ENCODE measurements around the gene LEMD3. TPM values are rescaled to one million over a fixed set of nuclear protein-coding genes. Genes with fewer than 3 reads are reported as not detected.

Gene LEMD3
- total RNA-seq, 6 donors from 2014 or later: 30.3 to 94.3 (median 49.3) TPM

DNA sequence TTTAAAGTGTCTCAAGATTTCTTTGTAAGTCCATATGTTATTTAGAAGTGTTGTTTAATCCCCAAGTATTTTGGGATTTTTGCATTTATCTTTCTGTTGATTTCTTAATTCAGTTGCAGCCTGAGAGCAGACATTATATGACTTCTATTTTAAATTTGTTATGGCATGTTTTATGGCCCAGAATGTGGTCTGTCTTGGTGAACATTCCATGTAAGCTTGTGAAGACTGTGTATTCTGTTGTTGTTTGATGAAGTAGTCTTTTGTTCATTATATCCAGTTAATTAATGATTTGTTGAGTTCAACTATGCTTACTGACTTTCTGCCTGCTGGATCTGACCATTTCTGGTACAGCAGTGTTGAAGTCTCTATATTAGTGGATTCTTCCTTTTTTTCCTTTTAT, 34.0 kb downstream of the LEMD3 start:
- H3K27me3 ChIP-seq: no peaks in the 10 kb centered on the region
- H3K4me1 ChIP-seq: peaks cover 0 to 5% (median 3%) of the 10 kb centered on the region in 4 donors
- H3K36me3 ChIP-seq: no peaks in the 10 kb centered on the region
- TF ChIP-seq POLR2AphosphoS5 (IDR thresholded peaks at IDR 0.05) (no peak), POLR2A (IDR thresholded peaks at IDR 0.05) (no peak), EP300 (IDR thresholded peaks at IDR 0.05) (no peak)
- TF ChIP-seq, protein P1, sequence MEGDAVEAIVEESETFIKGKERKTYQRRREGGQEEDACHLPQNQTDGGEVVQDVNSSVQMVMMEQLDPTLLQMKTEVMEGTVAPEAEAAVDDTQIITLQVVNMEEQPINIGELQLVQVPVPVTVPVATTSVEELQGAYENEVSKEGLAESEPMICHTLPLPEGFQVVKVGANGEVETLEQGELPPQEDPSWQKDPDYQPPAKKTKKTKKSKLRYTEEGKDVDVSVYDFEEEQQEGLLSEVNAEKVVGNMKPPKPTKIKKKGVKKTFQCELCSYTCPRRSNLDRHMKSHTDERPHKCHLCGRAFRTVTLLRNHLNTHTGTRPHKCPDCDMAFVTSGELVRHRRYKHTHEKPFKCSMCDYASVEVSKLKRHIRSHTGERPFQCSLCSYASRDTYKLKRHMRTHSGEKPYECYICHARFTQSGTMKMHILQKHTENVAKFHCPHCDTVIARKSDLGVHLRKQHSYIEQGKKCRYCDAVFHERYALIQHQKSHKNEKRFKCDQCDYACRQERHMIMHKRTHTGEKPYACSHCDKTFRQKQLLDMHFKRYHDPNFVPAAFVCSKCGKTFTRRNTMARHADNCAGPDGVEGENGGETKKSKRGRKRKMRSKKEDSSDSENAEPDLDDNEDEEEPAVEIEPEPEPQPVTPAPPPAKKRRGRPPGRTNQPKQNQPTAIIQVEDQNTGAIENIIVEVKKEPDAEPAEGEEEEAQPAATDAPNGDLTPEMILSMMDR (IDR thresholded peaks at IDR 0.05): no peak
- no peak overlapping the region for H3K27ac ChIP-seq
- H3K4me3 ChIP-seq: no peak overlapping the region
- ATAC-seq (ENCODE audit: low FRiP score in 2 of 2) (no peak), DNase-seq (no peak)
- no peaks in the 10 kb centered on the region for H3K9me3 ChIP-seq

DNA sequence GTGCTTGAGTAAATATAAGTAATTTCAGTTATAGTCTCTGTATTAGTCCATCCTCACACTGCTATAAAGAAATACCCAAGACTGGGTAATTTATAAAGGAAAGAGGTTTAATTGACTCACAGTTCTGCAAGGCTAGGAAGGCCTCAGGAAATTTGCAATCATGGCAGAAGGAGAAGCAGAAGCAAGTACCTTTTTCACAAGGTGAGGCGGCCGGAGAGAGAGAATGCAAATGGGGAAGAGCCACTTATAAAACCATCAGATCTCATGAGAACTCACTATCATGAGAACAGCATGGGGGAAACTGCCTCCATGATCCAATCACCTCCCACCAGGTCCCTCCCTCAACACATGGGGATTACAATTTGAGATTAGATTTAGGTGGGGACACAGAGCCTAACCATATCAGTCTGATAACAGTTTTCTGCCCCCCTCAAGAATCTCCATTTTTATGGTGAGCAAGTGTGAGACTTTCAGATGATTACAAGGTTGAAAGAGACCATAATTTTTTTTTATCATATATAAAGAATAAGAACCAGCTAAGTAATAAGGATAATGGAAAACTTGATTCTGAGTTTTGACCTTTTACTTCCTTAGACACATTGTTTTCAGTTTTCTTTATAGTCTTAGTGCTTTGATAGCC, 35.6 kb downstream of the LEMD3 start:
- 85% methylated on average over 2 of the region's 2 CpGs for WGBS, 2 donors
- TF ChIP-seq POLR2A (IDR thresholded peaks at IDR 0.05): no peak
- no peak for TF ChIP-seq EP300 (IDR thresholded peaks at IDR 0.05)
- no peak for TF ChIP-seq POLR2AphosphoS5 (IDR thresholded peaks at IDR 0.05)
- TF ChIP-seq, protein P1 (IDR thresholded peaks at IDR 0.05): no peak
- DNase-seq: no peak

DNA sequence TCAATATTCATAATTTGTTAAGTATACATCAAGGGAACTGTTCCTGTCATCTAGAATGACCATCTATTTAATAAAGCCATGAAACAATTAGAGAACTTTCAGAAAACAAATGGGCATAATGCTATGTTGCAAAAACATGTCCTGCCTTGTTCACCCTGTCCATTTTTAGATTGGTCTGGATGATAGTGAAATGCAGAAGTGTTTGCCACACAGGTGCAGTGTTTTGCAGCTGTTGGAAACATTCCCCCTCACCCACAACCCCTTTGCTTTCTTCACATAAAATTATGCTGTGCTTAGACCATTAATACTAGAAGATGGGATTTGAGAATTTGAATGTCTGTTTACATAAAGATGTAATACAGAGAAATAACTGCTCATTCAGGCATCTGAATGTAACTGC, 36.5 kb downstream of the LEMD3 start:
- H3K4me1 ChIP-seq: peaks cover 0 to 27% (median 18%) of the 10 kb centered on the region in 4 donors
- H3K4me3 ChIP-seq: no peak overlapping the region
- H3K9me3 ChIP-seq: no peaks in the 10 kb centered on the region
- no peak for ATAC-seq (ENCODE audit: low FRiP score in 2 of 2)
- no peak for DNase-seq
- no peaks in the 10 kb centered on the region for H3K27me3 ChIP-seq
- TF ChIP-seq, protein P1 (IDR thresholded peaks at IDR 0.05): no peak
- TF ChIP-seq EP300 (IDR thresholded peaks at IDR 0.05) (no peak), POLR2AphosphoS5 (IDR thresholded peaks at IDR 0.05) (no peak), POLR2A (IDR thresholded peaks at IDR 0.05) (no peak)
- H3K27ac ChIP-seq: no peak overlapping the region
- no peaks in the 10 kb centered on the region for H3K36me3 ChIP-seq

More for the DNA sequence above, 35.6 kb downstream of the LEMD3 start:
- Histone ChIP-seq H3K27me3 (no peaks in the 10 kb centered on the region), H3K9me3 (no peaks in the 10 kb centered on the region), H3K27ac (no peak overlapping the region), H3K4me1 (peaks cover 0 to 20% (median 16%) of the 10 kb centered on the region in 4 donors), H3K4me3 (no peak overlapping the region), H3K36me3 (no peaks in the 10 kb centered on the region)
- no peak for ATAC-seq (ENCODE audit: low FRiP score in 2 of 2)

DNA sequence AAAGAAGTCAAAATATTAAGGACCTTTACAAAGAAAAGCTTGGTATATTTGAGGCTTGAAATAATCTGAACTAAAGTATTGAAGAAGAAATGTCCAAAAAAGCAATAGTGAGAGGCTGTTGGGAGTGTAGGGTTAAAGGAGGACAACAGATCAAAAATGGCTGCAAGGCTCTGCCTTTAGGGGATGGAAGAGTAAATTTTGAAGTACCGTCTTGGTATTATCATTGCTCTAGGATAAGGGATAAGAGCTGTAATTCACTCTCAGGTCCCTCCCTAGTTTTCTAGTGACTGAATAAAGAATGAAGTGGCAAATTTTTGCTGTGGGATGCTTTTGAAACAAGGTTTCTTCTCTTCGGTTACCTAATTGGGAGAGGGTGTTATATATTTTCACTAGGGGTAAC, 38.7 kb downstream of the LEMD3 start:
- Histone ChIP-seq H3K4me1 (peaks cover 0 to 27% (median 18%) of the 10 kb centered on the region in 4 donors), H3K4me3 (no peak overlapping the region), H3K27ac (no peak overlapping the region), H3K9me3 (no peaks in the 10 kb centered on the region), H3K27me3 (no peaks in the 10 kb centered on the region), H3K36me3 (peaks cover 0 to 4% (median 0%) of the 10 kb centered on the region in 4 donors)
- no peak for ATAC-seq (ENCODE audit: low FRiP score in 2 of 2)
- DNase-seq: no peak
- WGBS, 2 donors: 90 to 91% methylated on average over 2 of the region's 2 CpGs
- TF ChIP-seq, protein P1 (IDR thresholded peaks at IDR 0.05): no peak
- TF ChIP-seq POLR2A (IDR thresholded peaks at IDR 0.05): no peak
- TF ChIP-seq POLR2AphosphoS5 (IDR thresholded peaks at IDR 0.05): no peak
- TF ChIP-seq EP300 (IDR thresholded peaks at IDR 0.05): no peak
